GM19397 (cell line): ENCODE data around the gene NBEAL2.
A peak's percentile ranks its signal among the peaks of the same experiment; 100 is the strongest.

ENCODE experiments used
- ATAC-seq: cut with Tn5 transposase; IDR thresholded peaks from one replicate; pipeline ENCODE4 v1.9.1; 2021; ENCODE audit warnings: mild to moderate bottlenecking, moderate library complexity; ENCODE audit not compliant: unreplicated experiment

Gene NBEAL2

DNA sequence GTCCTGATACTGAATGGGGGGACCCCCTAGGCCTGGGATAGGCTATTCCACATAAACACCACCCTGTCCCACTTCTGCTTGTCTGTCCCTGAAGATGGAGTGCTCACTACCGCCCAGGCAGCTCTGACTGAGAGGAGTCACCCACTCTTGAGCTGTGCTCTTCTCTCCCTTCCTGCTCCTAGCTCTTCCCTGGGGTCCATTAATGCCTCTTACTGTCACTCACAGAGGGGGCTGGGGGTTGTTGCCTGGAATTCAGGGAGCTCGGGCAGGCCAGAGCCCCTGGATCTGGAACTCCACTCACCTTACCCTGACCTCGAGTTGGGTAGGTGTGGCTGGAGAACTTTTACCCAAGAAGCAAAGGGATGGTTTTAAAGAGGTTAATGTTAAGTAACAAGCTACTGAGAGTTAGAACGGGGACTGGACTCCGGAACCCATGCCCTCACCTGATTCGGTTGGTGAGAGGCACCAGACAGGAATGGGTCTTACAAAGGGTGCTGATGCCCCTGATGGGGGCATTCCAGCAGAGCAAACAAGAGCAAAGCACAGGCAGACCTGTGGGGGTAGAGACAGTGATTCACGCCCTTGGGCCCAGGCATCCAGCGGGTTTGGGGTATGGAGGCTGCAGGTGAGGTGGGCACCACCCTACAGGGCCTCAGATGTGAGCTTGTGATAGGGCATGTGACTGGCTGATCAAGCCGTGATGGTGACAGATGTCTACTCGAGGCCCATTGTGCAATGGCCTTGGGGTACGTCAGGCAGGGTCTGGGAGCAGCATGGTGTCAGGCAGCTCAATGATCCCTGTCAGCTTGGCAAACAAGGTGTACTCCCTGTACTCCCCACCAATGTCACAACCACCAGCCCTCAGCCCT, 5.4 kb downstream of the NBEAL2 start:
- no peak for ATAC-seq

DNA sequence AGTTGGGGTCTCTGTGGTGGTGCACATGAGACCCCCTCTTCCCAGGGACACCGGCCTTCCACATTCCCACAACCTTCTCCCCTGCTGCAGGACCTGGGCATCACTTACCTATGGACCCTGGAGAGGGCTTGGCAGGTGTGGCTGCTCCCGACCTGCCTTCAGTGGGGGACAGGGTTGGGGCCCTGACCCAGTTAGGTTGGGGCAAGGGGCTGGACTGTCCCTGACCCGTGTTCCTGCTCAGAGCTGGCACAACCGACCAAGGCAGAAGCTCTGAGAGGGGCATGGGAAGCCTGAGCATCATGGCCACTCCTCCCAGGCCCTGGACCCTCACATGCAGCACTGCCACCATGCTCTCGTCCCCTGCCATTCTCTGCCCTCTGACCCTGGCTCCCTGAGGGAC, 6.1 kb downstream of the NBEAL2 start:
- no peak for ATAC-seq

GRCh38 chr3:46986055-46986730, 6.7 kb downstream of the NBEAL2 start:
- no peak for ATAC-seq

- no peak for ATAC-seq
Observed at GRCh38 chr3:46986782-46987310, 7.4 kb downstream of the NBEAL2 start.

DNA sequence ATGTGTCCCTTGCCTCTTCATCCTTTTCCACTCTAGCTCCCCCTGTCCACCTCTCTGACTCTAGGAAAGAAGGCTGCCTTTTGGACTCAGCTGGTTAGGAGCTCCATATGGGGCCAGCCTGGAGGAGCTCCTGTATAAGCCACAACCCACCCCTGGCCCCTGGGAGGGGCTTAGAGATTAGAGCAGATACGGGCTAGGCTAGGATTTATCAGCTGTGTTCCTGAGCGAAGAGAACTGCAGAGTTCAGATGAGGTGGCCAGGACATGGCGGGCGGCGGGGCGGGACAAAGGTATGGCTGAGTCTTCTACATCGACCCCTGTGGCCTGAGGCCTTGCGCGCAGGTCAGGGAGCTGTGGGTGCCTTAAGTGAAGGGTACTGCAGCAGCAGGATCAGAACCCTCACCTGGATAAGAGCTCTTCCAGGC, 7.9 kb downstream of the NBEAL2 start:
- ATAC-seq: peak; percentile 3

DNA sequence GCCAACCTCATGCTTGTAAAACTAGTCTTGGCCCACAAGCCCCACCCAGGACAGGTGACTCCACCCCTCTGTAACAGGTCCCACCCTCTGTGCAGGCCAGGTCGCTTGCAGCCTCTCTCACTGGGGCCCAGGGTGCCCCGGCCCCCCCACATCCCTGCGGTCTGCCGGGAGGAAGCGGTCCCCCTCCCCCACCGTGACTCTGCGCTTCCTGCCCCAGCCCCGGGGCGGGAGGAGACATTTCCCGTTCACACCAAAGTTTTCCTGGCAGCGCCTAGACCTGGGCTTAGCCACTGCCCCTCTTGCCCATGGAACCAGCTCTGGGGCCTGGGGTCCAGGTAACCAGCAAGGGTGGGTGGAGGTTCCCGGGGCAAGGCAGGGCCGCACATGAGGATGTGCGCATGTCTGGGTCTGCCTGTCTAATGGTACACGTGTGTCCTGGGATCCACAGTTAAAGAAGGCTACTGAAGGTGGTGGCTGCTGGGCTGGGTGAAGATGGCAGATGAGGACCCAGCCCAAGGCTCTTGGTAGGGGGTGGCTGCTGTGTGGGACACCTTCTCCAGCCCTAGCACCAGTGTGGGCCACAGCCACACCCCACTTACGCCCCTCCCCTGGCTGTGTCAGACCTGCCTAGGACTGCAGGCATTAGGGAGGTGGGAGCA, 8.4 kb downstream of the NBEAL2 start:
- peak; percentile 62 for ATAC-seq

- no peak for ATAC-seq
Observed at GRCh38 chr3:46988616-46989015, 9.2 kb downstream of the NBEAL2 start.

DNA sequence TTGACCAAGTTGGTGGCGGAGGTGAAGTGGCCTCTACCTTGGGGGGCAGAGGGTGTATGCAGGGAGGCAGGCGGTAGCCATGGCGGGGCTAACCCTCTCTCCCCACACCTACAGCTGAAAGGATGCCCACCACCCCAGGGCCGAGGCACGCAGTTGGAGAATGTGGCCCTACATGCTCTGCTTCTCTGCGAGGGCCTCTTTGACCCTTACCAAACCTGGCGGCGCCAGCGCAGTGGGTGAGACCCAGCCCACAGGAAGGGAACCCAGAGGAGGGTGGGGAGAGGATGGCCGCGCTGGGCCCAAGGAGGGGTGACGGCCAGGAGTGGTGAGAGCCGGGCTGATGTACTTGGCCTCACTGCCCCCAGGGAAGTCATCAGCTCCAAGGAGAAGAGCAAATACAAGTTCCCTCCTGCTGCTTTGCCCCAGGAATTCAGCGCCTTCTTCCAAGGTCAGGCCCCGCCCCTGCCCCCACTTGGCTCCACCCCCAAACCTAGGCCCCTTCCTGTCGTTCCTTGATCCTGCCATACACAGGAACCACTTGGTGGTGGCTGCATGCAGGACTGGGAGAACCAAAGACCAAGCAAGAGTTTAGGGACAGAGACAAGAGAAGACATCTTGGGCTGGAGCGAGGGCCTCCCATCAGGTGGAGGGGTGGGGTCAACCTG, 9.8 kb downstream of the NBEAL2 start:
- ATAC-seq: no peak

GRCh38 chr3:46990573-46991374, 11.3 kb downstream of the NBEAL2 start:
- ATAC-seq: no peak

DNA sequence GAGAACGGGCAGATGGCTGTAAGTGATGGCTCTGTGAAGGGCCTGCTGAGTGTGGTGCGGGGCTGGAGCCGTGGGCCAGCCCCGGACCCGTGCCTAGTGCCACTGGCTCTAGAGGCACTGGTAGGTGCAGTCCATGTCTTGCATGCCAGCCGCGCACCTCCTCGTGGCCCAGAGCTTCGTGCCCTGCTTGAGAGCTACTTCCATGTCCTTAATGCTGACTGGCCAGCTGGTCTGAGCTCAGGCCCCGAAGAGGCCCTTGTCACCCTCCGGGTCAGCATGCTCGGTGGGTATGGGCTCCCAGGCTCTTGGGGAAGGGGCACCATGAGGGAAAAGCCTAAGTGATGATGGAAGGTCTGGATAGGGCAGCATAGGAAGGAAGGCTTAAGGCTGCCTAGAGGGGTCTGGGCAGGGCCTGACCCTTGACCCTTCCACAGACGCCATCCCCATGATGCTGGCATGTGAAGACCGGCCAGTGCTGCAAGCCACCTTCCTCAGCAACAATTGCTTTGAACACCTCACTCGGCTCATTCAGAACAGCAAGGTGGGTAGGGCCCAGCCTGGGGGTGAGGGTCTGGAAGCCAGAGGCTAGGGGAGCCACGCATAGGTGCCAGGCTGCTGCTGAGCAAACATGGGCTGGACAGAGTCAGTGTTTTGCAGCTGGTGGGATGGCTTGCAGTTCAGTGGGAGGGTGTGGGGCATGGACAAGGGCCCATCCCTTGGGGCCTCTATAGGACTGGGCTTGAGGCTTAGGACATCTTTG, 12.1 kb downstream of the NBEAL2 start:
- ATAC-seq: no peak

DNA sequence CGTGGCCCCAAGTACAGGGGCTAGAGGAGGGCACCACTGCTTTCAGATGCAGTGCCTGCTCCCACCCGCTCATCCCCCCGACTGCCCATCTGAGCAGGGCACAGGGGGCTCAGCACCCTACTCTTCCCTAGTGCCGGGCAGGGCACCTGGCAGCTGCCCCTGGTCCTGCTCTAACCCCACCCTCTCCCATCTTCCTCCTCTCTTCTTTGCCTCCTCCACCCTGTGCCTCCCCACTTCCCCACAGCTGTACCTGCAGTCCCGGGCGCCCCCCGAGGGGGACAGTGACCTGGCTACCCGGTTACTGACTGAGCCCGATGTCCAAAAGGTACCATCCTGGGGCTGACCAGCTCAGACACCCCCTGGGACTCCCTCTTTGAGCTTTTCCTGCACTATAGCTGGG, 12.8 kb downstream of the NBEAL2 start:
- ATAC-seq: no peak

DNA sequence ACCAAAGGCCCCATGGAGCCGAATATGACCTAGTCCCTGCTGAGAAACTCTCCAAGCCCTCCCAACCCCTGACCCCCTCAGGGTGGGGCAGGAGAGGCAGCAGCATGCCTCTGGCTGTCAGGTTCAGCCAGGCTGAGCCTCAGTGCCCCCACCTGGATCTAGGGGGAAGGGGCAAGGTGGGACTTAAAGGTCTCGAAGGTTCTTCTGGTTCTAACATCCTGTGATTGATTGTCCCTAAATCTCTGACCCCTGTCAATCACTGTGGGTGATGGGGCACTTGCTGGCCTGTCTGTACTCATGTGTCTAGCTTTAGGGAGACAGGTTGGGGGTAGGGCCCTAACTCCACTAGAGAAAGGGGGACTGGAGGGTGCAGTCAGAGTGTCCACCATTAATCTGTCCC, 13.8 kb downstream of the NBEAL2 start:
- ATAC-seq: no peak

GRCh38 chr3:46993986-46994385, 14.5 kb downstream of the NBEAL2 start:
- no peak for ATAC-seq

- ATAC-seq: no peak
Observed at GRCh38 chr3:46994801-46995731, 15.6 kb downstream of the NBEAL2 start.

GRCh38 chr3:46995901-46996562, 16.6 kb downstream of the NBEAL2 start:
- no peak for ATAC-seq

GRCh38 chr3:46996689-46997452, 17.4 kb downstream of the NBEAL2 start:
- no peak for ATAC-seq

DNA sequence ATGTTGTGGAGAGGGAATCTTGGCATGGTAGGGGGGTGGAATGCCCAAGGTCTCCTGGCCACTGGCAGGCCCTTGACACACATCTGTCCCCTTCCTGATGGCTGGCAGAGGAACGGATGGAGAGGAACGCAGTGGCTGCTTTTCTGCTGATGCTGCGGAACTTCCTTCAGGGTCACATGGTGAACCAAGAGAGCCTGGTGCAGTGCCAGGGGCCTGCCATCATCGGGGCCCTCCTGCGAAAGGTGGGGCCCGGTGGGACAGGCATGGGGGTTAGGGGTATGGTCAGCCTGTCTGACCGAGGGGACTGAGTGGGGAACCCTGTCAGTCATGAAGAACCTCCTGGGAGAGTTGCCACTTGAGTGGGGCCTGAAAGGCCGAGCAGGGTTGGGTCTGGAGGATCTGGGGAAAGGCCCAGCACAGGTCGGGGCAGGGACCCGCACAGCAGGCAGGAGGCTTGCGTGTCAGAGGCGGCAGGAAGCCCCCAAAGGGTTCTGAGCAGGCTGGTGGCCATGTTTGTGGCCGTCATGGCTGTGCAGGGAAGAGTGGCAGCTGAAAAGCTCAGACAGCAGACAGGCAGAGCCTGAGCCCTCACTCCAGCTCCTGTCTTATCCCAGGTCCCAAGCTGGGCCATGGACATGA, 18.1 kb downstream of the NBEAL2 start:
- no peak for ATAC-seq
